MM.1S (cell line): ENCODE measurements around the gene RPS14.

Experiments
- DNase-seq: peaks from one replicate; pipeline ENCODE4 v3.0.0-alpha.2; 2015
- H2AFZ ChIP-seq: fragments of 300-600 bp; sonication (generic); 2 replicates; pipeline ENCODE4 v1.6.0; 2016; ENCODE audit warnings: antibody characterized with exemption, low read length
- H3F3A ChIP-seq: fragments of 300-600 bp; sonication (generic); 2 replicates; pipeline ENCODE4 v1.6.1; 2016; ENCODE audit warnings: mild to moderate bottlenecking, antibody characterized with exemption, low read length, moderate library complexity, mixed read lengths; ENCODE audit not compliant: insufficient read depth
- H3K27ac ChIP-seq: fragments of 300-600 bp; sonication (generic); 2 replicates; pipeline ENCODE4 v1.5.1; 2016; ENCODE audit warnings: mild to moderate bottlenecking, low read length
- H3K27me3 ChIP-seq: fragments of 300-600 bp; sonication (generic); replicated peaks from 2 replicates; pipeline ENCODE4 v1.6.0; 2016; ENCODE audit warnings: low read length; ENCODE audit not compliant: insufficient read depth
- H3K36me3 ChIP-seq: fragments of 300-600 bp; sonication (generic); replicated peaks from 2 replicates; pipeline ENCODE4 v1.6.1; 2016; ENCODE audit warnings: mild to moderate bottlenecking, low read length, mixed read lengths; ENCODE audit not compliant: insufficient read depth
- H3K4me1 ChIP-seq: fragments of 300-600 bp; sonication (generic); 2 replicates; pipeline ENCODE4 v1.6.1; 2016; ENCODE audit warnings: low read length, mixed read lengths
- H3K4me2 ChIP-seq: fragments of 300-600 bp; sonication (generic); 2 replicates; pipeline ENCODE4 v1.6.0; 2016; ENCODE audit warnings: low read depth, low read length
- H3K4me3 ChIP-seq: fragments of 300-600 bp; sonication (generic); 2 replicates; pipeline ENCODE4 v1.5.1; 2016; ENCODE audit warnings: low read length, mixed read lengths
- H3K79me2 ChIP-seq: fragments of 300-600 bp; sonication (generic); 2 replicates; pipeline ENCODE4 v1.6.1; 2016; ENCODE audit warnings: mixed run types, low read length, mixed read lengths
- H3K9ac ChIP-seq: fragments of 300-600 bp; sonication (generic); 2 replicates; pipeline ENCODE4 v1.6.1; 2016; ENCODE audit warnings: low read length, mixed read lengths
- H3K9me2 ChIP-seq: fragments of 300-600 bp; sonication (generic); replicated peaks from 2 replicates; pipeline ENCODE4 v1.6.1; 2016; ENCODE audit warnings: mild to moderate bottlenecking, low read length, mixed read lengths; ENCODE audit not compliant: insufficient read depth
- H3K9me3 ChIP-seq: fragments of 300-600 bp; sonication (generic); replicated peaks from 2 replicates; pipeline ENCODE4 v1.6.1; 2016; ENCODE audit warnings: mild to moderate bottlenecking, low read length, mixed read lengths; ENCODE audit not compliant: insufficient read depth
- H4K20me1 ChIP-seq: fragments of 300-600 bp; sonication (generic); 2 replicates; pipeline ENCODE4 v1.6.1; 2016; ENCODE audit warnings: mild to moderate bottlenecking, low read length, moderate library complexity, mixed read lengths; ENCODE audit not compliant: insufficient read depth
- CTCF ChIP-seq: fragments of 300-600 bp; sonication (generic); IDR thresholded peaks from 2 replicates; pipeline ENCODE4 v1.5.1; 2016; ENCODE audit warnings: antibody characterized with exemption, low read length, mixed read lengths
- EZH2 ChIP-seq: fragments of 300-600 bp; sonication (generic); optimal IDR thresholded peaks from 2 replicates; pipeline ENCODE3; 2017; ENCODE audit warnings: low read depth, mild to moderate bottlenecking, antibody characterized with exemption, low read length, mixed read lengths
- EZH2phosphoT487 ChIP-seq: fragments of 300-600 bp; sonication (generic); IDR thresholded peaks from 2 replicates; pipeline ENCODE4 v1.6.1; 2018; ENCODE audit warnings: antibody characterized with exemption, low read length

RPS14 gene

GRCh38 chr5:150409638-150410523, 39.7 kb downstream of the RPS14 start:
- Histone ChIP-seq H3K4me2 (peak overlapping the region; percentile 94), H3K27me3 (no peaks in the 10 kb centered on the region), H3K4me3 (peak overlapping the region; percentile 89), H3K4me1 (peaks cover 20% of the 10 kb centered on the region), H3K27ac (peak overlapping the region; percentile 93), H3K9me3 (no peaks in the 10 kb centered on the region), H3K9me2 (no peaks in the 10 kb centered on the region), H2AFZ (no peak overlapping the region), H3K79me2 (peaks cover 68% of the 10 kb centered on the region), H3F3A (peaks cover 21% of the 10 kb centered on the region), H4K20me1 (0 out of 2 replicates have a peak, but pooled peaks cover 4% of the 10 kb centered on the region), H3K36me3 (peaks cover 4% of the 10 kb centered on the region), H3K9ac (peak overlapping the region; percentile 95)
- DNase-seq = peak; percentile 70
- TF ChIP-seq EZH2 (no peak), EZH2phosphoT487 (no peak), CTCF (no peak)

- peaks cover 68% of the 10 kb centered on the region for H3K79me2 ChIP-seq
- H3K4me2 ChIP-seq = no peak overlapping the region
- 0 out of 2 replicates have a peak, but pooled peaks cover 4% of the 10 kb centered on the region for H4K20me1 ChIP-seq
- no peak overlapping the region for H2AFZ ChIP-seq
- peaks cover 21% of the 10 kb centered on the region for H3F3A ChIP-seq
- no peak overlapping the region for H3K4me3 ChIP-seq
- H3K27me3 ChIP-seq = no peaks in the 10 kb centered on the region
- H3K9me2 ChIP-seq = no peaks in the 10 kb centered on the region
- TF ChIP-seq CTCF (no peak), EZH2 (no peak), EZH2phosphoT487 (no peak)
- no peak overlapping the region for H3K27ac ChIP-seq
- DNase-seq = no peak
- no peak overlapping the region for H3K9ac ChIP-seq
- H3K36me3 ChIP-seq = peaks cover 4% of the 10 kb centered on the region
- peaks cover 16% of the 10 kb centered on the region for H3K4me1 ChIP-seq
- H3K9me3 ChIP-seq = no peaks in the 10 kb centered on the region
These were observed 41.2 kb downstream of the RPS14 start for GRCh38 chr5:150408231-150408943.

- 0 out of 2 replicates have a peak, but pooled peaks cover 4% of the 10 kb centered on the region for H4K20me1 ChIP-seq
- H3F3A ChIP-seq = peaks cover 23% of the 10 kb centered on the region
- H2AFZ ChIP-seq = no peak overlapping the region
- peaks cover 70% of the 10 kb centered on the region for H3K79me2 ChIP-seq
- no peak for DNase-seq
- H3K4me3 ChIP-seq = no peak overlapping the region
- no peak overlapping the region for H3K4me2 ChIP-seq
- TF ChIP-seq CTCF (no peak), EZH2phosphoT487 (no peak), EZH2 (no peak)
- H3K36me3 ChIP-seq = peaks cover 12% of the 10 kb centered on the region
- no peaks in the 10 kb centered on the region for H3K9me3 ChIP-seq
- no peaks in the 10 kb centered on the region for H3K9me2 ChIP-seq
- no peaks in the 10 kb centered on the region for H3K27me3 ChIP-seq
- no peak overlapping the region for H3K27ac ChIP-seq
- no peak overlapping the region for H3K9ac ChIP-seq
- H3K4me1 ChIP-seq = peaks cover 10% of the 10 kb centered on the region
These were observed 42.3 kb downstream of the RPS14 start for GRCh38 chr5:150407096-150407720.
